Mononuclear cell (primary cell): Measurements from ENCODE around the gene PDPR. TPM values are rescaled to one million over a fixed set of nuclear protein-coding genes. Genes with fewer than 3 reads are reported as not detected.
"Not testable (repeated sequence)": the region's sequence is repeated elsewhere in the genome, so short reads cannot be mapped to it uniquely, and the experiment has no call there.

Experiments used
- H3K27me3 ChIP-seq: 2 replicates; pipeline ENCODE4 v1.6.0; 2011; ENCODE audit warnings: low read length, control low read depth; ENCODE audit not compliant: insufficient read depth
- H3K4me1 ChIP-seq: 2 replicates; pipeline ENCODE4 v1.5.1; 2011; ENCODE audit warnings: mild to moderate bottlenecking, low read length, control low read depth; ENCODE audit not compliant: insufficient read depth
- H3K4me3 ChIP-seq: 2 replicates; pipeline ENCODE4 v1.5.1; 2011; ENCODE audit warnings: mild to moderate bottlenecking, low read length, moderate library complexity
- H3K9me3 ChIP-seq: 2 replicates; pipeline ENCODE4 v1.5.1; 2011; ENCODE audit warnings: low read depth, mild to moderate bottlenecking, control low read depth, low read length
- total RNA-seq: library from RNA; depleted of rRNA; stranded (reverse); fragments of >200 nt; gene quantifications from one replicate; pipeline ENCODE4 v1.2.3, GENCODE V29; 2012

Gene PDPR
- total RNA-seq, 1 donor, result 16.6 TPM

DNA sequence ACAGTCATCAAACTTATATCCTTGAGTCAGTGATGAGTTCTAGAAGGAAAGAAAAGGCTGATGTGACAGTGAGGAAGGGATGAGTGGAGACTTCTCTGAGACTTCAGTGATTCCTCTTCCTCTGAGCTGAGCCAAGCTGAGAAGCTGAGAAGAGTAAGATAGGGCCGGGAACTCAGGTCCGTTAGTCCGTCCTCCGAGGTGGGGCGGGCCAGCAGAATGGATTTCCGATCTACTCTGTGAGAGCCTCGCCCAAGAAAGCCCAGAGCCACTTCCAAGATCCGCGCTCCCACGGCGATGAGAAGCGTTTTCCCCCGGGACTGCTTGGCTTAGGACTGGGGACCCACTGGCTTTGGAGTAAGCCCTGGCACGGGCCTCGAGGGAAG, 542 bp upstream of the PDPR start:
- H3K4me3 ChIP-seq, result peak overlapping the region; percentile 60
- not testable (repeated sequence) for H3K9me3 ChIP-seq, H3K27me3 ChIP-seq, H3K4me1 ChIP-seq

GRCh38 chr16:70118354-70118753, 4.2 kb downstream of the PDPR start:
- H3K4me1 ChIP-seq, H3K9me3 ChIP-seq, H3K27me3 ChIP-seq, H3K4me3 ChIP-seq: not testable (repeated sequence)

DNA sequence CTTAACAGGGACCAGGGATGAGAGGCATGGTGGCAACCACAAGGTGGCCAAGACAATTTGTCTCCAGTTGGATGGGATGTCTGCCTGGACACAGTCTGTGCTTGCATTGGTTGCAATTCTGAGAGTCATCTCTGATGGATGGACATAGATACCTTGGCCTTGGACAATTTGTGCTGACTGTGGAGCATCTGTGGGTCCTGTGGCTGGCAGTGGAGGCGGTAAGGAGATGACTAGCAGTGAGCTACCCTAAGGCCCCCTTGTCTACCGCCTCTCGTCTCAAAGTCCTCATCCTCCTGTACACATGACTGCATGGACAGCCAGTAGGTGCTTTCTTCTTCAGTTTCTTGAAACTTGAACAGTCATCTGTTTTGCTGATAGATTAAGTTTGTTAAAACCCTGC, 4.6 kb downstream of the PDPR start:
- not testable (repeated sequence) for H3K9me3 ChIP-seq, H3K27me3 ChIP-seq, H3K4me3 ChIP-seq, H3K4me1 ChIP-seq

GRCh38 chr16:70120398-70120797, 6.3 kb downstream of the PDPR start:
- not testable (repeated sequence) for H3K27me3 ChIP-seq, H3K4me3 ChIP-seq, H3K4me1 ChIP-seq

GRCh38 chr16:70123822-70124221, 9.7 kb downstream of the PDPR start:
- H3K9me3 ChIP-seq, H3K4me3 ChIP-seq, H3K4me1 ChIP-seq, H3K27me3 ChIP-seq: not testable (repeated sequence)

More at GRCh38 chr16:70120398-70120797, 6.3 kb downstream of the PDPR start:
- H3K9me3 ChIP-seq, result not testable (repeated sequence)

DNA sequence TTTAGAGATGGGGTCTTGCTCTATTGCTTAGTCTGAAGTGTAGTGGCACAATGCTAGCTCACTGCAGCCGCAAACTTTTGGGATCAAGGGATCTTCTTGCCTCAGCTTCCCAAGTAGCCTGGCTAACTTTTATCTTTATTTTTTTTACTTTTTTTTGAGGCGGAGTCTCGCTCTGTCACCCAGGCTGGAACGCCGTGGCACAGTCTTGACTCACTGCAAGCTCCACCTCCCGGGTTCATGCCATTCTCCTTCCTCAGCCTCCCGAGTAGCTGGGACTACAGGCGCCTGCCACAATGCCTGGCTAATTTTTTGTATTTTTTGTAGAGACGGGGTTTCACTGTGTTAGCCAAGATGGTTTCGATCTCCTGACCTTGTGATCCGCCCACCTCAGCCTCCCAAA, 12.1 kb downstream of the PDPR start:
- not testable (repeated sequence) for H3K4me3 ChIP-seq, H3K27me3 ChIP-seq

GRCh38 chr16:70127706-70128105, 13.6 kb downstream of the PDPR start:
- not testable (repeated sequence) for H3K4me1 ChIP-seq, H3K4me3 ChIP-seq, H3K27me3 ChIP-seq, H3K9me3 ChIP-seq

More for the DNA sequence above, 12.1 kb downstream of the PDPR start:
- not testable (repeated sequence) for H3K4me1 ChIP-seq, H3K9me3 ChIP-seq

DNA sequence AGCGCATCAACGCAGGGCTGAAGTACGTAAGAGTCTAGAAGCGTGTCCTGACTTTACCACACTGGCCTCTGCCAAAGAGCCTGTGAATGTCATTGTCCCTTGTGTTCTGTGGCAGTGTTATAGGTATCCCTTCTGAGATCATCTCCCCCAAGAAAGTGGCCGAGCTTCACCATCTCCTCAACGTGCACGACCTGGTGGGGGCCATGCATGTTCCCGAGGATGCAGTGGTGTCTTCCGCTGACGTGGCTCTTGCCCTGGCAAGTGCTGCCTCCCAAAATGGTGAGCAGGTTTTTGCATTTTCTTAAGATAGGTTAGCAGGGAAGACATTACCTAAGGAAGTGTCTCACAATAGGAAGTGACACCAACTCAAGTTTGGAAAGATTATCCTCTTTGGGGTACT, 14.7 kb downstream of the PDPR start:
- not testable (repeated sequence) for H3K4me3 ChIP-seq, H3K27me3 ChIP-seq, H3K4me1 ChIP-seq, H3K9me3 ChIP-seq

DNA sequence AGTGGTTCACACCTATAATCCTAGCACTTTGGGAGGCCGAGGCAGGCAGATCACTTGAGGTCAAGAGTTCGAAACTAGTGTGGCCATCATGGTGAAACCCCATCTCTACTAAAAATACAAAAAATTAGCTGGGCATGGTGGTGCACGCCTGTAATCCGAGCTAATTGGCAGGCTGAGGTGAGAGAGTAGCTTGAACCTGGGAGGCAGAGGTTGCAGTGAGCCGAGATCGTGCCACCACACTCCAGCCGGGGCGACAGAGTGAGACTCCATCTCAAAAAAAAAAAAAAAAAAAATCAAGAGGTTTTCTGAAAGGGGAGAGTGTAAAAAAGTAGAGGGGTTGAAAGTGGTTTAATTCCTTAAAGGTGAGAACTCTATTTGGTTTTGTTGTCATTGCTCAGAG, 21.7 kb downstream of the PDPR start:
- H3K4me3 ChIP-seq, result not testable (repeated sequence)

DNA sequence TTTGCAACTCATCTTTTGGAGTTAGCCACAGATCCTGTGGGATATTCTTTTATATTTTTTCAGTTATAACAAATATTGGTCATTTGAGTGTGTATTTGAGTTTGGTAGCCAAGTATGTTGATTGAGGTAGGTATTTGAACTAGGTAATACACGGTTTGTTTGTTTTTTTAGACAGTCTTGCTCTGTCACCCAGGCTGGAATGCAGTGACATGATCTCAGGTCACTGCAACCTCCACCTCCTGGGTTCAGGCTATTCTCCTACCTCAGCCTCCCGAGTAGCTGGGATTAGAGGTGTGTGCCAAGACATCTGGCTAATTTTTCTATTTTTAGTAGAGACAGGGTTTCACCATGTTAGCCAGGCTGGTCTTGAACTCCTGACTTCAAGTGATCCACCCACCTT, 22.5 kb downstream of the PDPR start:
- H3K4me3 ChIP-seq, H3K9me3 ChIP-seq, H3K4me1 ChIP-seq, H3K27me3 ChIP-seq: not testable (repeated sequence)

More for the DNA sequence above, 21.7 kb downstream of the PDPR start:
- H3K27me3 ChIP-seq, H3K4me1 ChIP-seq, H3K9me3 ChIP-seq: not testable (repeated sequence)

DNA sequence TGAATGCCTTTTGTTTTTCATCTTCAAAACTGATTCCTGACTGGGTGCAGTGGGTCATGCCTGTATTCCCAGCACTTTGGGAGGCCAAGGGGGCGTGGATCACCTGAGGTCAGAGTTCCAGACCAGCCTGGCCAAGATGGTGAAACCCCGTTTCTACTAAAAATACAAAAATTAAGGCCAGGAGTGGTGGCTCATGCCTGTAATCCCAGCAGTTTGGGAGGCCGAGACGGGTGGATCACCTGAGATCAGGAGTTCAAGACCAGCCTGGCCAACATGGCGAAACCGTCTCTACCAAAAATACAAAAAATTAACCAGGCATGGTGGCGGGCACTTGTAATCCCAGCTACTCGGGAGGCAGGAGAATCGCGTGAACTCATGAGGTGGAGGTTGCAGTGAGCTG, 28.6 kb downstream of the PDPR start:
- H3K4me3 ChIP-seq, H3K27me3 ChIP-seq, H3K9me3 ChIP-seq, H3K4me1 ChIP-seq: not testable (repeated sequence)

DNA sequence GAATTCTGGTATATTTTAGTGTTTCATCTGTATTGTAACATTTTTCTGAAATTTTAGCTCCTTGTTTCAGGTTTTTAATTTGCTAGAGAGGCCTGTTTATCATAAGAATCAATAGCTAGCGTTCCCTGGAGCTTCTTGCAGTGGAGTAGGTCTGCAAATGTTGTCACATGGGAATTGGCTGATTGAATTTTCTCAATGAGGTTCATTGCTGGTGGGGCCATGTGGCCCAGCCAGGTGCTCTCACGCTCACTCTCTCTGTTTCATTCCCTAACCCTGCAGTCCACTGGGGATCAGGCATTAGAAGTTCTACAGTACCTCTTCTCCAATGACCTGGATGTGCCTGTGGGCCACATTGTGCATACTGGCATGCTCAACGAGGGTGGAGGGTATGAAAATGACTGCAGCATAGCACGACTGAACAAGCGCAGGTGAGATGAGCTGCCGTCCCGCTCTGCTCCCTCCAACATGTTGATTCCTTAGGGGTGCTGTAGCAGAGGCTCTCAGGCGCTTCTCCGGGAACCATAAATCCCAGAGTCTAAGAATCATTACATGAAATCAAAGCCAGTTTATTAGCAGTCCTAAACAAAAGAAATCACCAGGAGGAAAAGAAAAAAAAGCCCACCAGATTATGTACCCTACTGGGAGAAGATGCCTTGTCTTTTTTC, 29.2 kb downstream of the PDPR start:
- not testable (repeated sequence) for H3K27me3 ChIP-seq, H3K4me3 ChIP-seq, H3K4me1 ChIP-seq, H3K9me3 ChIP-seq

DNA sequence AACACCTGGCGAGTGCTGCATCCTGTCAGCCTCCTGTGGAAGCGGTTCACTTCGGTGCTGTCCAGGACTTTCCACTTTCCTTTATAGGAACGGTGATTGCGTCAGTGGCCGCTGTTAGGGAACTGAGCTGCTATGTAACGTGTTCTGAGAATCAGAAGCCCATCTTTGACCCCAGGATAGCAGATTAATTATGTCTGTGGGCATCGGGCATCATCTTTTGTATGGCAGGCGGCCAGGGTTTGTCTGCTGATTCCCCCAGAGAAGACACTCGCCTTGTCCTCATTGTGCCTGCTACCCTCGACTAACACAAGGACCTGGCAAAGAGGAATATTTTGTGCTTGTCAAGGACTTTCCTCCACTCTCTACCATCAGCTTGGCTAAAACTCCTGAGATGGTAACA, 33.7 kb downstream of the PDPR start:
- H3K4me3 ChIP-seq, H3K9me3 ChIP-seq, H3K4me1 ChIP-seq, H3K27me3 ChIP-seq: not testable (repeated sequence)

GRCh38 chr16:70148453-70148852, 34.3 kb downstream of the PDPR start:
- not testable (repeated sequence) for H3K9me3 ChIP-seq, H3K4me1 ChIP-seq, H3K4me3 ChIP-seq, H3K27me3 ChIP-seq

- H3K27me3 ChIP-seq, result not testable (repeated sequence)
Observed at GRCh38 chr16:70149296-70149695, 35.2 kb downstream of the PDPR start.

DNA sequence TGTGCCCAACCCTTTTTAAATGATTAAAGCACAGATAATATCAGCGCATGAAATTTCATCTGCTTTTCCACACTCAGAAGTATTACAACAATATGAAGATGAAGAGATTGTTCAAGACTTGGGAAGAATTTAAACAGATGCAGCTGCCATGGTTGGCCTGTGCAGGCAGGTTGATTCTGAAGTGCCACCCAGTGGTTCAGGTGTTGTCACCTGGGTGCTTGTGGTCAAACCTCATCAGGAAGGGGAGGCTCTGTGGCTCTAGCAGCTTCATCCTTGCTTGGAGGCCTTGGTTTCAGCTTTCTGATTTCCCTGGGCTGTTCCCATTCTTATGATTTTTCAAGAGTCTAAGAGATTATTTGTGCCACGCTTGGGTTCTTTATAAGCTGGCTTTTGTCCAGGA, 37.3 kb downstream of the PDPR start:
- Histone ChIP-seq H3K4me3 (no peak overlapping the region), H3K4me1 (no peaks in the 10 kb centered on the region), H3K27me3 (no peaks in the 10 kb centered on the region), H3K9me3 (no peaks in the 10 kb centered on the region)

More at GRCh38 chr16:70149296-70149695, 35.2 kb downstream of the PDPR start:
- not testable (repeated sequence) for H3K4me3 ChIP-seq, H3K9me3 ChIP-seq, H3K4me1 ChIP-seq
